HG03097 (cell line): Measurements from ENCODE around the gene GJD3.

Experiments used
- ATAC-seq: cut with Tn5 transposase; IDR thresholded peaks from one replicate; pipeline ENCODE4 v1.9.1; 2021; ENCODE audit not compliant: unreplicated experiment, low FRiP score

Gene GJD3

DNA sequence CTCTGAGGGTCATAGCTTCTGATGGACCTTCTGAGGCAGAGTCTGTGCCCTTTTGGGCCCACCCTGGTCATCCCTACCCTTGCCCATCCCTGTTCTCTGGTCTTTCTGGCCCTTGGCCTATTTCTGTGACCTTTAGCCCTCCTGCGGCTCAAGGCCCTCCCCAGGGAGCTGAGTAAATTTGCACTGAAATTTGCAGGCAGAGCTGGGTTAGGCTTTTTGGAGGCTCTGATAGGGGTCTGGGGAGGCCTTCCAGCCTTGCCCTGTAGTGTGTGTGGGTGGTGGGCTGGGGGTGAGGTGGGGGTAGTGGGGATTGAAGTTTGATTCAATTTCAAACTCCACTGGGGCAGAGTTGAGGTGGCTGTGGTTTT is 37.7 kb downstream of the GJD3 start:
- no peak for ATAC-seq

- ATAC-seq, result no peak
These were observed 38.3 kb downstream of the GJD3 start for GRCh38 chr17:40326014-40326831.

- ATAC-seq, result no peak
These were observed 39.2 kb downstream of the GJD3 start for GRCh38 chr17:40325156-40326013.

DNA sequence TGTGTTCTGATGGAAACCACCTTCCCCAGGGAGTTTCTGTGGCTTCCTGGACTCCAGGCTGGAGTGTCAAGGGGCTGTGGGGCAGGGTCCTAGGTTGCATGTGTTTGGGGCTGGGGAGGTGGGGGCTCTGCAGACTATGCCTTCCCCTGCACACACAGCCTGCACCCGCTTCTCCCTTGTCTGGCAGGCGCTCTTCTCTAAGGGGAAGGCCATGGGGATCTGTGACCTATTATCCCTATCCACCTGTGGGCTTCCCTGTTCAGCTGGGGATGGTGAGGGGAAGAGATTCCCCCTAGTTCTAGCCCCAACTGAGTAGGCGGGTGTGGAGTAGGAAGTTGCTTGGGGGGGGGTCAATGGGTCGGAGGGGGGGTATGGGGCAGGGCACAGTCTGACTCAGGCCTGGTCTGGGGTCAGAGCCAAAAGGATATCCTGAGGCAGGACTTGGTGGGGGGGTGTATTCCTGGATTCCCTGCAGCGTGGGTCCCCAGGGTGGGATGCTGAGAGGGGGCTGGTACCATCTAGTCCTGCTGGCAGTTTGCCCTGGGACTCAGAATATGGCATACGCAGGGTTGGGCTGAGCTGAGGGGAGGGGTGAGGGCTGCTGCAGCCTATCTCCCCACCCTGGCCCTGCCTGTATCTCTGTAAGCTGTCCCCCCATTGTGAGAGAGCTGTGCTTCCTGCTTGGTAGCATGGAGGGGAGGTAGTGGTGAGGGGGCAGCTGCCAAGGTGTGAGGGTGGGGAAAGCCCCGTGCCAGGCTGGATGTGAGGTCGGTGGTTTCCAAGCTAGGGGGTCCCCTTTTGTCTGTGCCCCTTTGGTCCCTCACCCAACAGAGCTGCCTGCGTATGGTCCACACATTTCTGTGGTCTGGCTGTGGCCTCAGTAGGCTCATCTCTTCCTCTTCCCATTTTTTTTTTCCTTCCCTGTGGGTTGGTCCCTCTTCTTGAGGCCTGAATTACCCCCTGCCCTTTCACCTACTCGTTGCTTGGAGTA is 40.9 kb downstream of the GJD3 start:
- no peak for ATAC-seq

DNA sequence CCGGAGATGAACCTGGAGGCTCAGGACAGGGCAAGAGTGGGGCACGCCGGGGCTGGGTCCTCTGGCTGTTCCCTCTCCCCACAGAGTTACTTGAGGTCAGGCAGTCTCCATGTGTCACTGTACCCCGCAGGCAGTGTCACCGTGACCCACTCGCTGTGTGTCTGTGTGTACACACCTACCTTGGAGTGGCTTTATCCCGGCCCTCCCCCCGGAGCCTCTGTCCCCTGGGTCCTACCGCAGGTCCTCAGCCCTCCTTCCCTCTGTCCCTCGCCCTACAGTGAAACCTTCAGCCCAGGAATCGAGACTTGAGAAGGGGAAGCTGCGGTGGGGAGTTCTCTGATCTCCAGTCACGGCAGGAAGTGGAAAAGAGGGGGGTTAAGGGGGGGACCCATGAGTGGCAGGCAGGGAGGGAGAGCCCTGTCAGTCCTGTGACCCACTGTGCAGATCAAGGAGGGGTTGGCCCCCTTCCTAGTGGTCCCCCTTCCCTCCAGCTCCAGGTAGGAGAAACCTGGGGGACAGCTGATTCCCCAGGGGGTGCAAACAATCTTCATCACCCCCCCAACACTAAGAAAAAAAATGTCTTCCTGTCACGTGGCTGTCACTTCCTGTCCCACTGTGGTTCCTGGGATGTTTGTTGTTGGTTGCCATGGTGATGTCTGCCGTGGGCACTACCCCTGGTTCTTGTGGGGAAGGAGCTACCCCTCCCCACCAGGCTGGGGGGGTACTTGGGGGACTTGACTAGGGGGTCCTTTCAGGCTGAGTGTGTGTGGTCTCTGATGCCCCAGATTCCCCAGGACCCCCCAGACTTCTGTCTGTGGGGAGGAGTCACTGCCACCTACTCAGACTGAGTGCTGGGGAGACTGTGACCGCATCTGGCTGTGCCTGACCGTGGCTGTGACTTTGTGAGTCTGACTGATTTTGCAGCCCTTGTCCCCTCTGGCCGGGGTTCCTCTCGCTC is 41.9 kb downstream of the GJD3 start:
- ATAC-seq, result peak; percentile 30

DNA sequence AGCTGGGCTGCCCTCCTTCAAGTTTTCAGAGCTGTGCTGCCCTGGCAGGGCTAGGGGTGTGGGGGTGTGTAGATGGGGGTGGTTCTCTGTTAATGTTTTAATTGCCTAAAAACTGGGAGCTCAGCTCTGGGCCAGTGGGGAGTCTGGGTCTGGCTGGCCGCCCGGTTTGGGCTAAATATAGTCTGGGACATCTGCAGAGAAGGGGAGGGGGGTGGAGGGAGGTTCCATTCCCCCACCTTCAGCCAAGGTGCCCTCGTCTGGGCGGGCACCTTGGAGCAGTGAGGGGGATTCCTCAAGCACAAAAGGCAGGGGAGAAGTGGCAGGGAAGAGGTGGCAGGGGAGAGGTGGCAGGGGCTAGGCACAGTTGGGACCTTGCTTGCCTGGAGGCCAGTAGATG is 42.6 kb downstream of the GJD3 start:
- ATAC-seq, result no peak

- no peak for ATAC-seq
These were observed 43.0 kb downstream of the GJD3 start for GRCh38 chr17:40321524-40321929.

DNA sequence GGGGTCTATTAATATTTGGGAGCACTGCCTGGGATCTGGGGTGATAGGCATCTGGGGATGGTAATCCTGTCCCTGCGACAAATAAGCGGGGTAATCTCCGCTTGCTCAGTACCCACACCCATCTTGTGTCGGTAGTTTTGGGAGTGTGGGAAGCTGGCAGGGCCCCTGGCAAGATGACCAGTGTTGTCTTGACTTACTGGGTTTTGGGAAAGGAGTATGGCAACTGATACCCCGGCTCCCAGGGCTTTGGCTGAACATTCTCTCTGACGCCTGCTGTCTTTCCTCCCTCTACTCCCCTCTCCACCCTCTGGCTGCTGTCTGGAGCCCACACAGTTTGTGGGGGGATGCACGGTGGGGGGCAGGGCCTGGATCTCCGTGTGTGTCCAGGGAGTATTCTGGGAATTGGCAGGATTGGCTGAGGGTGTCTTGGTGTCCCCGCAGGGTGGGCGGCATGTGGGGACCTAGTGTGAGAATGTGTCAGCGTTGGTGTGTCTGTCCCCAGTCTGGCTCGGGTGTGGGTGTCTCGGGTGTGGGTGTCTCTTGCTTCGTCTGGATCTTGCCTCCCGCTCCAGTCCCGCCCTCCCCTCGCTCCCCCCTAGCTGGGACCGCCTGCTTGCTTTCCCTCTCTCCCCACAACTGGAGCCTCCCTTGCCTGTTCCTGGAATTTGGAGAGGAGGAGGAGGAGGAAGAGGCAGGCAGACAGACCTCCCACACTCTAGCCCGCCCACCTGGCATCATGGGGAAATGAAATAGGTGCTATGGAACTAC is 43.6 kb downstream of the GJD3 start:
- no peak for ATAC-seq

GRCh38 chr17:40319651-40320540 is 44.6 kb downstream of the GJD3 start:
- ATAC-seq, result no peak

- ATAC-seq, result no peak
These were observed 45.6 kb downstream of the GJD3 start for GRCh38 chr17:40318830-40319391.

DNA sequence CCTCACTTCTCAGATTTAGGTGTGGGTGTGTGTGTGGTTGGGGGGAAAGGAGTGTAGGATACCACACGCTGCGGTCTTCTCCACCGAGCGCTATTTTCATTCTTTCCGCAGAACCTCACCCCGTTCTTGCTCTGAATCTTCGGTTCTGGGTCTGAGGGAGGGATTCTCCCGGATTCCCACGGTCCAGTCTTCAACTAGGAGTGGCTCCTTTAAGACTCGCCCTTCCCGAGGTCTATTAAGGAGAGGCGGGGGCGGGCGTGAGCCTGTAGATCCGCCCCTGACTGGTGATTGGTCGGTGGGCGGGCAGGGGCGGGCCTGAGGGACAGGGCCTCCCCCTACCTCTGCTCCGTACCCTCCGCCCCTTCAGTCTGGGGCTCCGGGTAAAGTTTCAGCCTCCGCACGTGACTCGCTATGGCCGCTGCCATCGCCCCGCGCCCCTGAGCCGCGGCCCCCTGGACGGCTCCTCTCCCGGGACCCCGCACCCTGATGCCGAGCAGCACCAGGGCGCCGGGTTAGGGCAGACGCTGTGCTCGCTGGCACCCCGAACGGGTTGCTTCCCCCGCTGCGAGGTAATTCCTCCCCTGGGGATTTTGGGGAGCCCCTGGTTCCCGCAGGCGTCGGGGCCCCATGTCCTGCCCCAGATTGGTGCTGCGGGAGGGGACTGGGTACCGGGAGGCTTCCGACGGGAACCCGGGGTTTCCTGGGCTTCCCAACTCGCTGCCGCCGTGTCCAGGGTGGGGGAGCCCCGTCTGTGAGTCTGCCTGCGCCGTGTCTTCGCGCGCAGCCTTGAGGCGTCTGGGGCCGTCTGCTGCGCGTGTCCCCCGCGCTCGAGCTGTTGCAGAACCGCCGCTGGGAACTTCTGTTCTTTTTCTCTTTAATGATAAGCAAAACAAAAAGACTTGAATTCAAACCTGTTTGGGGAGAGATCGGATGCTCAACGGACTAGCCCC is 46.4 kb downstream of the GJD3 start:
- ATAC-seq, result peak; percentile 59

GRCh38 chr17:40317345-40317873 is 47.1 kb downstream of the GJD3 start:
- no peak for ATAC-seq

DNA sequence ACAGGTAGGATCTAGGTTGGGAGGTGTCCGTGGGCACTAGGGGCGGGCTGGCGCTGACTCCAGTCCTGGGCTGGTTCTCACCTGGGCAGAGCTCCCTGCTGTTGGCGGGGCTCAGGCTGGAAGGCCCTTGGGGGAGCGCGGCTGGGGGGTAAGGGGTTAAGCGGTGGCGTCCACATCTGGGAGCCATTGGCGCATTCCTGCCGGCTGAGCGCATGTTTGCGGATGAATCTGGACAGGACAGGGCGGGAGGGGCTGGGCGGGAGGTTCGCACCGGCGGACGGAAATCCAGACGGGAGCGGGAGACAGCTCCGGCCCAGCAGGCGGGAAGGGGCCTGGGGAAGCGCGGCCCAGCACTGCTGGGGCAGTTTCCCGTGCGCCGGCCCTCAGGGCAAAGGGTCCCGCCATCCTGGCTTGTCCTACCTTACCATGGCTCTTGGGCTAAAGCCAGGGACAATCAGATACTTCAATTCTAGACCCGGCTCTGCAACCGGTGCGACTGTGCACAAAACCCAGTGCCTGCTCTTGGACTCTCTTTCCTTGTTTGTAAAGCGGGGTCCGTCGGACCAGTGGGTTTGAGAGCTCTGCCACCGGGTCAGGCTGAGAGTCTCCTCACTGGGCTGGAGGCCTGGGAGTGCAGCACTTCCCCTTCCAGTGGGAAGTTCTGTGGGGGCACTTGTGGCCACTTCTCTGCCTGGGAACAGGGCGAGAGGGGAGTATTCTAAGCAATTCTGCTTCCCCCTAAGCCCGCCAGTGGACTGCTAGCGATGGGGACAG is 47.8 kb downstream of the GJD3 start:
- ATAC-seq, result no peak

GRCh38 chr17:40315678-40316570 is 48.6 kb downstream of the GJD3 start:
- no peak for ATAC-seq
